Suprapubic skin (tissue), 4 donors: ENCODE measurements around the gene CASR. TPM values are rescaled to one million over a fixed set of nuclear protein-coding genes. Genes with fewer than 3 reads are reported as not detected.
A peak's percentile ranks its signal among the peaks of the same experiment; 100 is the strongest.

ENCODE experiments used
- DNase-seq, 2 donors: peaks; one replicate each; pipeline ENCODE4 v3.0.0-alpha.2; 2019; ENCODE audit warnings: low spot score in 2 of 2
- H3K27ac ChIP-seq: fragments of 200-600 bp; sonication (generic); one replicate; pipeline ENCODE4 v1.5.1; 2019
- H3K27me3 ChIP-seq: fragments of 200-600 bp; sonication (generic); one replicate; pipeline ENCODE4 v1.5.1; 2019
- H3K36me3 ChIP-seq: fragments of 200-600 bp; sonication (generic); one replicate; pipeline ENCODE4 v1.5.1; 2019
- H3K4me1 ChIP-seq: fragments of 200-600 bp; sonication (generic); one replicate; pipeline ENCODE4 v1.5.1; 2019
- H3K4me3 ChIP-seq: fragments of 200-600 bp; sonication (generic); one replicate; pipeline ENCODE4 v1.5.1; 2019; ENCODE audit warnings: mild to moderate bottlenecking
- H3K9me3 ChIP-seq: fragments of 200-600 bp; sonication (generic); one replicate; pipeline ENCODE4 v1.5.1; 2019
- EP300 ChIP-seq: sonication (generic); formaldehyde crosslinking; IDR thresholded peaks from one replicate; pipeline ENCODE4 v1.6.1; 2017; ENCODE audit warnings: antibody characterized with exemption
- POLR2A ChIP-seq, 2 donors: fragments of 450-650 bp; IDR thresholded peaks; one replicate each; pipeline ENCODE4 v1.6.1; 2017; ENCODE audit warnings: antibody characterized with exemption in 2 of 2, mild to moderate bottlenecking in 2 of 2, moderate library complexity in 2 of 2
- POLR2AphosphoS5 ChIP-seq, 3 donors: sonication (generic); formaldehyde crosslinking; IDR thresholded peaks; one replicate each; pipeline ENCODE4 v1.6.1; 2017; ENCODE audit warnings: antibody characterized with exemption in 3 of 3
- WGBS: methylation state at CpG from one replicate; pipeline ENCODE4 v1.1.5; 2018; 5-methylcytosine and 5-hydroxymethylcytosine counted together
- total RNA-seq, 4 donors: library from RNA; depleted of rRNA; stranded (reverse); fragments of >200 nt; gene quantifications; one replicate each; pipeline ENCODE4 v1.1.0, GENCODE V29; 2016
- TF ChIP-seq, protein P1 (sequence below), 2 donors: fragments of 200-600 bp in 1 of 2; fragments of 450-650 bp in 1 of 2; sonication (generic) in 1 of 2; IDR thresholded peaks; one replicate each; pipeline ENCODE4 v1.5.1; 2016 to 2019; ENCODE audit warnings: antibody characterized with exemption in 2 of 2, mild to moderate bottlenecking in 1 of 2, moderate library complexity in 1 of 2

CASR gene
- total RNA-seq, 4 donors from 2014 or later: not detected

DNA sequence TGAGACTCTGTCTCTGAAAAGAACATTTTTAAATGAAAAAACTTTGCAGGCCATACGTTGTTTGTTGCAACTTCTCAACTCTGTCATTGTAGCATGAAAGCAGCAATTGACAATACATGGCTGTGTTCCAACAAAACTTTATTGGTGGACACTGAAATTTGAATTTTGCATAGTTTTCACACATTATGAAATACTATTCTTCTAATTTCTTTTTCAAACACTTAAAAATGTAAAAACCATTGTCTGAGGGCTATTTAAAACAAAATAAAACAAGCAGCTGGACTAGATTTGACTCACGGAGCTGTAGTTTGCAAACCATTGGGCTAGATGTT lies 123.1 kb downstream of the CASR start:
- Histone ChIP-seq H3K27ac (no peak overlapping the region), H3K9me3 (no peaks in the 10 kb centered on the region), H3K27me3 (no peaks in the 10 kb centered on the region), H3K4me3 (no peak overlapping the region), H3K4me1 (peaks cover 21% of the 10 kb centered on the region), H3K36me3 (no peaks in the 10 kb centered on the region)
- DNase-seq: no peak
- WGBS: 45% methylated on average over 2 of the region's 2 CpGs
- TF ChIP-seq POLR2A (IDR thresholded peaks at IDR 0.05) (no peak), EP300 (no peak), POLR2AphosphoS5 (IDR thresholded peaks at IDR 0.05) (no peak)
- TF ChIP-seq, protein P1, sequence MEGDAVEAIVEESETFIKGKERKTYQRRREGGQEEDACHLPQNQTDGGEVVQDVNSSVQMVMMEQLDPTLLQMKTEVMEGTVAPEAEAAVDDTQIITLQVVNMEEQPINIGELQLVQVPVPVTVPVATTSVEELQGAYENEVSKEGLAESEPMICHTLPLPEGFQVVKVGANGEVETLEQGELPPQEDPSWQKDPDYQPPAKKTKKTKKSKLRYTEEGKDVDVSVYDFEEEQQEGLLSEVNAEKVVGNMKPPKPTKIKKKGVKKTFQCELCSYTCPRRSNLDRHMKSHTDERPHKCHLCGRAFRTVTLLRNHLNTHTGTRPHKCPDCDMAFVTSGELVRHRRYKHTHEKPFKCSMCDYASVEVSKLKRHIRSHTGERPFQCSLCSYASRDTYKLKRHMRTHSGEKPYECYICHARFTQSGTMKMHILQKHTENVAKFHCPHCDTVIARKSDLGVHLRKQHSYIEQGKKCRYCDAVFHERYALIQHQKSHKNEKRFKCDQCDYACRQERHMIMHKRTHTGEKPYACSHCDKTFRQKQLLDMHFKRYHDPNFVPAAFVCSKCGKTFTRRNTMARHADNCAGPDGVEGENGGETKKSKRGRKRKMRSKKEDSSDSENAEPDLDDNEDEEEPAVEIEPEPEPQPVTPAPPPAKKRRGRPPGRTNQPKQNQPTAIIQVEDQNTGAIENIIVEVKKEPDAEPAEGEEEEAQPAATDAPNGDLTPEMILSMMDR (IDR thresholded peaks at IDR 0.05): no peak

DNA sequence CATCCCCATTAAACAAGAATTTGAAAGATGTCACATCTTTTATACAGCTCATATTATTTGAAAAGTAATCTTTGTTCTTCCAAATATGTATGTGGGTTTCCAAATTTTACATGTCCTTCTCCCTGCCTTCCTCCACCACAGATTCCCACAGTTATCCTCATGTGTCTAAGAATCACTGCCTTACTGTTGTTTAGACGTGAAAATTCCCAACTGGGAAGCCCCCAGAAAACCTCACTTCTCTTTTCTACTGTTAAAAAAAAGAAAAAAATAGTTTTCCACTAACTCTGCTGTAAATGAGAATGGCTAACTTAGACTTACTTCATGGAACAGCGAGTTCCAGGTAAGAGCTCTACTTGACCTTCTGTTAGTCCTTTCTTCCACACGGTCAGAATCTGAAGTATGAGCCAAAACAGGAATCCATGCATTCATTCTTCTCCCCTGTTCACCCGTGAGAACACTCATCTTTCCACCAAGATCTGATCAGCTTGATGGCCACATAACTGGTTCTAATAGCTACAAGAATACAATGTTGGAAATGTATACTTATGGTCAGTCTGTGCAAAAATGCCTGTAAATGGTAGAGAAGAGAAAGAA lies 123.7 kb downstream of the CASR start:
- Histone ChIP-seq H3K27me3 (no peaks in the 10 kb centered on the region), H3K4me3 (no peak overlapping the region), H3K27ac (no peak overlapping the region), H3K36me3 (no peaks in the 10 kb centered on the region), H3K9me3 (no peaks in the 10 kb centered on the region), H3K4me1 (peaks cover 21% of the 10 kb centered on the region)
- TF ChIP-seq, protein P1 (IDR thresholded peaks at IDR 0.05): no peak
- TF ChIP-seq POLR2AphosphoS5 (IDR thresholded peaks at IDR 0.05) (no peak), EP300 (no peak), POLR2A (IDR thresholded peaks at IDR 0.05) (no peak)
- DNase-seq: no peak
- WGBS: 82% methylated on average over 4 of the region's 4 CpGs

DNA sequence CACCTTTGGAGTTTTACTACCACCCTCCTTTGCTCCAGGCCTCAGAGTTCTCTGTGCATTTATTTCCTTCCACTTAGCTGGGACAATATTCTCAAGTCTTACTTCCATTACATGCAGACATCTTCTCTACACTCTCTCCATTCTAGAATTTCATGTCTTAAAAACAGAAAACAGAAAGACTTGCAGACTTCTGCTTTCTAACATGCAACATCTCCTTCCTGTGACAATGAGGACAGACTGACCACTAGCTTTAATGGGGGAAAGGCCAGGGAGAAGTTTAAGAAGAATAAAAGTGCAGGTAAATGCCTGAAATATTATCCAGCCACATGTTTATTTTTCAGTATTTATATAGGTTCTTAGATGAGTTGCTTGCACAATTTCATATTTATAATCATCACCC lies 124.5 kb downstream of the CASR start:
- Histone ChIP-seq H3K9me3 (no peaks in the 10 kb centered on the region), H3K27ac (no peak overlapping the region), H3K27me3 (no peaks in the 10 kb centered on the region), H3K4me3 (no peak overlapping the region), H3K36me3 (no peaks in the 10 kb centered on the region), H3K4me1 (peaks cover 25% of the 10 kb centered on the region)
- TF ChIP-seq, protein P1 (IDR thresholded peaks at IDR 0.05): no peak
- TF ChIP-seq POLR2A (IDR thresholded peaks at IDR 0.05) (no peak), EP300 (no peak), POLR2AphosphoS5 (IDR thresholded peaks at IDR 0.05) (no peak)
- no peak for DNase-seq

DNA sequence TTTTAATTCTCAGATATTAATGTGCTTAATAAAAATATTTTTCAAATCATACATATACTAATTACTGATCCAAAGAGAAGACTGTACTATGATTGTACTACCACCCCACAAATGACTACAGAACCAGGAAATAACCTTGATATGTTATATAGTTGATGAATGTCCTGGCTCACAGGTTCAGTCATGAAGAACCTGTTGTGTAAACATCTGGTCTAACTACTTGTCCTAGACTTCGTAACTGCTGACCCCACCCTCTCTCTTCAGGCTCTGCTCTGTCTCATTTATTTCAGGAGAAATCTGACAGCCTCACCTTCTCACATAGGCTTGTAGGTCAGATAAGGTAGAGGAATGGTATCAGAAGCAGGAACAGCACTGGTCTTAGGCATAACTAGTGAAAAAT lies 126.9 kb downstream of the CASR start:
- Histone ChIP-seq H3K27ac (peak overlapping the region; percentile 70), H3K4me1 (peaks cover 45% of the 10 kb centered on the region), H3K4me3 (no peak overlapping the region), H3K36me3 (no peaks in the 10 kb centered on the region), H3K9me3 (no peaks in the 10 kb centered on the region), H3K27me3 (no peaks in the 10 kb centered on the region)
- DNase-seq: no peak
- no peak for TF ChIP-seq POLR2A (IDR thresholded peaks at IDR 0.05)
- no peak for TF ChIP-seq POLR2AphosphoS5 (IDR thresholded peaks at IDR 0.05)
- TF ChIP-seq, protein P1 (IDR thresholded peaks at IDR 0.05): no peak
- TF ChIP-seq EP300: no peak
- WGBS: 26% methylated on average over 1 of the region's 1 CpG

DNA sequence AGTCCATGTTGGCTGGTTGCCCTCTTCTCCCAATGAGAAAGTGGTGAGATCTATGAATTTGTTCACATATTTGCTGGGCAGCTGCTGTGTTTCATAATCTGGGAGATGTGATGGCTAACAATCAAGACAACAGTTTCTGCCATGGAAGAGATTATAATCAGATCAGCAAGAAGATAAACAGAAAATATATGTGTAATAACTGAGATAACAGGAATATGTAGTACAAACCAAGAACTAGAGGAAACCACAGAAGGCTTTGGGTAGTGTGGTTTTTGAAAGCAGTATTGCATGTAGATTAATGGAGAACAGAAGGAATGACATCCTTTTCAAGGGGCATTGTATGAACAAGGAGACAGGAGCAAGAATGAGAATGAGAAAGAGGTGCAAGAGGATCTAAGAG lies 129.4 kb downstream of the CASR start:
- H3K27ac ChIP-seq: peak overlapping the region; percentile 86
- no peak overlapping the region for H3K4me3 ChIP-seq
- peaks cover 33% of the 10 kb centered on the region for H3K4me1 ChIP-seq
- TF ChIP-seq, protein P1 (IDR thresholded peaks at IDR 0.05): no peak
- TF ChIP-seq POLR2AphosphoS5 (IDR thresholded peaks at IDR 0.05) (no peak), POLR2A (IDR thresholded peaks at IDR 0.05) (no peak)
- DNase-seq: no peak
- no peaks in the 10 kb centered on the region for H3K9me3 ChIP-seq
- H3K36me3 ChIP-seq: no peaks in the 10 kb centered on the region
- H3K27me3 ChIP-seq: no peaks in the 10 kb centered on the region
